ENCODE measurements around the gene RRP1B. TPM values are rescaled to one million over a fixed set of nuclear protein-coding genes. Genes with fewer than 3 reads are reported as not detected.

RRP1B gene
- total and polyA plus RNA-seq, 4 donors: 7.3 to 12.6 (median 8.4) TPM

GRCh38 chr21:43619344-43619743 lies 40.0 kb upstream of the RRP1B start:
- H3K9me3 ChIP-seq (ENCODE audit: control insufficient read depth in 4 of 4, low read length in 3 of 4): peaks cover 0 to 7% (median 4%) of the 10 kb centered on the region in 4 donors
- H3K36me3 ChIP-seq (ENCODE audit: control insufficient read depth in 4 of 4, insufficient read depth in 3 of 4, low read depth in 1 of 4, low read length in 3 of 4): no peaks in the 10 kb centered on the region
- no peak overlapping the region for H3K9ac ChIP-seq (ENCODE audit: low read depth in 1 of 2, low read length in 2 of 2)
- WGBS: 91% methylated on average over 4 of the region's 4 CpGs
- TF ChIP-seq CTCF (IDR thresholded peaks at IDR 0.05; ENCODE audit: low read depth, low read length, missing input control): no peak
- no peak for TF ChIP-seq HNF4G (IDR thresholded peaks at IDR 0.05)
- TF ChIP-seq ZBTB33 (IDR thresholded peaks at IDR 0.05): no peak
- no peak for TF ChIP-seq RXRA (IDR thresholded peaks at IDR 0.05)
- TF ChIP-seq NR2F2 (IDR thresholded peaks at IDR 0.05): no peak
- no peak for TF ChIP-seq ATF3 (IDR thresholded peaks at IDR 0.05)
- no peak overlapping the region for H3K27ac ChIP-seq (ENCODE audit: low read depth in 1 of 2, low read length in 2 of 2)
- no peaks in the 10 kb centered on the region for H3K27me3 ChIP-seq (ENCODE audit: control insufficient read depth in 4 of 4, insufficient read depth in 4 of 4, low read length in 3 of 4)
- no peak for DNase-seq (ENCODE audit: low spot score)
- H3K4me1 ChIP-seq (ENCODE audit: control insufficient read depth in 4 of 4, insufficient read depth in 4 of 4, low read length in 3 of 4): no peaks in the 10 kb centered on the region
- no peak overlapping the region for H3K4me3 ChIP-seq (ENCODE audit: low read depth in 1 of 3, low read length in 3 of 3)

- Histone ChIP-seq H3K27me3 (ENCODE audit: control insufficient read depth in 4 of 4, insufficient read depth in 4 of 4, low read length in 3 of 4) (no peaks in the 10 kb centered on the region), H3K27ac (ENCODE audit: low read depth in 1 of 2, low read length in 2 of 2) (no peak overlapping the region)
- 90% methylated on average over 4 of the region's 4 CpGs for WGBS
Observed at GRCh38 chr21:43619856-43620255, 39.5 kb upstream of the RRP1B start.

More at GRCh38 chr21:43619856-43620255, 39.5 kb upstream of the RRP1B start:
- TF ChIP-seq YY1 (IDR thresholded peaks at IDR 0.05) (no peak), REST (IDR thresholded peaks at IDR 0.05) (no peak), RAD21 (IDR thresholded peaks at IDR 0.05) (peak; percentile 27 to 47), CTCF (IDR thresholded peaks at IDR 0.05; ENCODE audit: low read depth, low read length, missing input control) (peak; percentile 21), FOXA2 (IDR thresholded peaks at IDR 0.05) (no peak)
- no peak overlapping the region for H3K9ac ChIP-seq (ENCODE audit: low read depth in 1 of 2, low read length in 2 of 2)
- DNase-seq (ENCODE audit: low spot score): no peak
- H3K4me3 ChIP-seq (ENCODE audit: low read depth in 1 of 3, low read length in 3 of 3): no peak overlapping the region
- no peaks in the 10 kb centered on the region for H3K36me3 ChIP-seq (ENCODE audit: control insufficient read depth in 4 of 4, insufficient read depth in 3 of 4, low read depth in 1 of 4, low read length in 3 of 4)
- no peaks in the 10 kb centered on the region for H3K4me1 ChIP-seq (ENCODE audit: control insufficient read depth in 4 of 4, insufficient read depth in 4 of 4, low read length in 3 of 4)
- H3K9me3 ChIP-seq (ENCODE audit: control insufficient read depth in 4 of 4, low read length in 3 of 4): peaks cover 0 to 7% (median 4%) of the 10 kb centered on the region in 4 donors

Data from liver (tissue), 9 donors.